DOHH2 (cell line): Measurements from ENCODE around the gene TM6SF1.

Experiments used
- H3F3A ChIP-seq: fragments of 200-600 bp; sonication (generic), shearing (Covaris generic); 2 replicates; pipeline ENCODE4 v1.6.0; 2016; ENCODE audit warnings: antibody characterized with exemption, mild to moderate bottlenecking; ENCODE audit not compliant: control insufficient read depth, insufficient read depth
- H3K27ac ChIP-seq: fragments of 200-600 bp; sonication (generic); 2 replicates; pipeline ENCODE4 v1.5.1; 2014; ENCODE audit warnings: low read depth, mild to moderate bottlenecking, low read length, moderate library complexity
- H3K27me3 ChIP-seq: fragments of 200-600 bp; sonication (generic); 2 replicates; pipeline ENCODE4 v1.6.1; 2014; ENCODE audit warnings: mild to moderate bottlenecking, low read length, mixed read lengths; ENCODE audit not compliant: control insufficient read depth
- H3K36me3 ChIP-seq: fragments of 200-600 bp; sonication (generic); 2 replicates; pipeline ENCODE4 v1.6.1; 2014; ENCODE audit warnings: mild to moderate bottlenecking, low read length, moderate library complexity, mixed read lengths; ENCODE audit not compliant: control insufficient read depth
- H3K4me1 ChIP-seq: fragments of 200-600 bp; sonication (generic); 2 replicates; pipeline ENCODE4 v1.6.1; 2014; ENCODE audit warnings: mild to moderate bottlenecking, low read length, mixed read lengths; ENCODE audit not compliant: control insufficient read depth
- H3K4me2 ChIP-seq: fragments of 200-600 bp; sonication (generic); 2 replicates; pipeline ENCODE4 v1.6.0; 2014; ENCODE audit warnings: mild to moderate bottlenecking, low read length, moderate library complexity
- H3K4me3 ChIP-seq: fragments of 200-600 bp; sonication (generic); 2 replicates; pipeline ENCODE4 v1.5.1; 2014; ENCODE audit warnings: mild to moderate bottlenecking, low read length, mixed read lengths
- H3K79me2 ChIP-seq: fragments of 200-600 bp; sonication (generic); 2 replicates; pipeline ENCODE4 v1.6.1; 2014; ENCODE audit warnings: mild to moderate bottlenecking, low read length, mixed read lengths; ENCODE audit not compliant: control insufficient read depth
- H3K9me2 ChIP-seq: fragments of 200-600 bp; sonication (generic); replicated peaks from 2 replicates; pipeline ENCODE4 v1.6.1; 2014; ENCODE audit warnings: mild to moderate bottlenecking, low read length, mixed read lengths; ENCODE audit not compliant: control insufficient read depth
- H3K9me3 ChIP-seq: fragments of 200-600 bp; sonication (generic); 2 replicates; pipeline ENCODE4 v1.6.1; 2014; ENCODE audit warnings: antibody characterized with exemption, low read length, mixed read lengths; ENCODE audit not compliant: control insufficient read depth, insufficient read depth
- H4K20me1 ChIP-seq: fragments of 200-600 bp; sonication (generic); 2 replicates; pipeline ENCODE4 v1.6.0; 2014; ENCODE audit warnings: low read depth, mild to moderate bottlenecking, antibody characterized with exemption, low read length, moderate library complexity; ENCODE audit not compliant: control insufficient read depth, insufficient read depth
- CTCF ChIP-seq: fragments of 200-600 bp; sonication (generic); IDR thresholded peaks from one replicate; pipeline ENCODE4 v1.5.1; 2014; ENCODE audit warnings: antibody characterized with exemption, mild to moderate bottlenecking, low read depth, low read length; ENCODE audit not compliant: poor library complexity, severe bottlenecking
- EZH2phosphoT487 ChIP-seq: fragments of 200-600 bp; sonication (generic); IDR thresholded peaks from 2 replicates; pipeline ENCODE4 v1.6.1; 2017; ENCODE audit warnings: borderline replicate concordance, mild to moderate bottlenecking, antibody characterized with exemption, low read length, moderate library complexity, mixed read lengths

Gene TM6SF1

GRCh38 chr15:83163032-83163431 lies 55.6 kb downstream of the TM6SF1 start:
- no peak overlapping the region for H3K4me3 ChIP-seq
- no peak overlapping the region for H3K27ac ChIP-seq
- H3K9me2 ChIP-seq = no peaks in the 10 kb centered on the region
- H3K4me1 ChIP-seq = no peaks in the 10 kb centered on the region
- no peaks in the 10 kb centered on the region for H3K36me3 ChIP-seq
- no peaks in the 10 kb centered on the region for H3K79me2 ChIP-seq
- H3K27me3 ChIP-seq = no peaks in the 10 kb centered on the region
- TF ChIP-seq CTCF (no peak), EZH2phosphoT487 (no peak)
- no peak overlapping the region for H3K4me2 ChIP-seq
- no peaks in the 10 kb centered on the region for H4K20me1 ChIP-seq
- H3F3A ChIP-seq = no peaks in the 10 kb centered on the region
- no peaks in the 10 kb centered on the region for H3K9me3 ChIP-seq

- Histone ChIP-seq H3K36me3 (no peaks in the 10 kb centered on the region), H3K27ac (no peak overlapping the region), H3K79me2 (no peaks in the 10 kb centered on the region)
Observed at GRCh38 chr15:83164111-83164770, 56.8 kb downstream of the TM6SF1 start.

GRCh38 chr15:83164771-83165404 lies 57.4 kb downstream of the TM6SF1 start:
- no peak overlapping the region for H3K27ac ChIP-seq
- no peaks in the 10 kb centered on the region for H3K79me2 ChIP-seq
- no peaks in the 10 kb centered on the region for H3K36me3 ChIP-seq

More at GRCh38 chr15:83164111-83164770, 56.8 kb downstream of the TM6SF1 start:
- Histone ChIP-seq H3F3A (no peaks in the 10 kb centered on the region), H3K4me3 (no peak overlapping the region), H3K27me3 (no peaks in the 10 kb centered on the region), H3K9me2 (no peaks in the 10 kb centered on the region), H3K4me1 (no peaks in the 10 kb centered on the region), H3K4me2 (no peak overlapping the region), H3K9me3 (no peaks in the 10 kb centered on the region), H4K20me1 (no peaks in the 10 kb centered on the region)
- no peak for TF ChIP-seq CTCF
- TF ChIP-seq EZH2phosphoT487 = no peak

More at GRCh38 chr15:83164771-83165404, 57.4 kb downstream of the TM6SF1 start:
- no peaks in the 10 kb centered on the region for H3K9me2 ChIP-seq
- no peaks in the 10 kb centered on the region for H3K9me3 ChIP-seq
- H3K4me3 ChIP-seq = no peak overlapping the region
- TF ChIP-seq CTCF = no peak
- no peak for TF ChIP-seq EZH2phosphoT487
- no peaks in the 10 kb centered on the region for H3K4me1 ChIP-seq
- no peaks in the 10 kb centered on the region for H3F3A ChIP-seq
- H3K27me3 ChIP-seq = no peaks in the 10 kb centered on the region
- H3K4me2 ChIP-seq = no peak overlapping the region
- no peaks in the 10 kb centered on the region for H4K20me1 ChIP-seq
